ENCODE measurements around the gene CARD14.
"Not testable (repeated sequence)": the region's sequence is repeated elsewhere in the genome, so short reads cannot be mapped to it uniquely, and the experiment has no call there.

The CARD14 gene

DNA sequence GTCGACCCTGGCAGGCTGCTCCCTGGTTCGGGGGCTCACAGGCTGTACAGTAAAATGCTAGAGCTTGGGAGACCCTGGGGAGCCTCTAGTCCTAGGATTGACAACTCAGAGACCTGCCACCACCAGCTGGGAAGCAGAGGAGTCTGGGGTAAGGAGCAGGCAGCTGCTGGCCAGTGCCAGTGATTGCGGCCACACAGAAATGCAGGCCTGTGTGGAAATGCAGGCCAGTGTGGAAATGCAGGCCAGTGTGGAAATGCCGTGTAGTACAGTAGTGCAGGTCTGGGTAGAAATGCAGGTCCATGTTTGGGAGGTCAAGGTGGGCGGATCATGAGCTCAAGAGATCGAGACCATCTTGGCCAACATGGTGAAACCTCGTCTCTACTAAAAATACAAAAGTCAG is 26.8 kb downstream of the CARD14 start:
- TF ChIP-seq EZH2phosphoT487 (IDR thresholded peaks at IDR 0.05; ENCODE audit: low read length) (no peak), CTCF (IDR thresholded peaks at IDR 0.05; ENCODE audit: low read length) (no peak)
- no peaks in the 10 kb centered on the region for H3F3A ChIP-seq (ENCODE audit: insufficient read depth, low read length)

GRCh38 chr17:80198144-80198661 is 28.4 kb downstream of the CARD14 start:
- no peaks in the 10 kb centered on the region for H3K9me3 ChIP-seq (replicated peaks; ENCODE audit: insufficient read depth, low read length)
- no peaks in the 10 kb centered on the region for H3K9me2 ChIP-seq (replicated peaks; ENCODE audit: insufficient read depth, low read length)
- no peak overlapping the region for H3K9ac ChIP-seq (ENCODE audit: low read length)
- no peak overlapping the region for H2AFZ ChIP-seq (ENCODE audit: low read length)
- H3K4me1 ChIP-seq (ENCODE audit: low read length), result no peaks in the 10 kb centered on the region
- DNase-seq, result no peak
- no peak overlapping the region for H3K4me3 ChIP-seq (ENCODE audit: low read length)
- TF ChIP-seq CTCF (IDR thresholded peaks at IDR 0.05; ENCODE audit: low read length) (no peak), EZH2 (optimal IDR thresholded peaks at IDR 0.05; ENCODE audit: low read depth, low read length) (no peak), EZH2phosphoT487 (IDR thresholded peaks at IDR 0.05; ENCODE audit: low read length) (no peak)
- H3K27me3 ChIP-seq (replicated peaks; ENCODE audit: insufficient read depth, low read length), result peaks cover 20% of the 10 kb centered on the region
- H3K79me2 ChIP-seq (ENCODE audit: low read length), result no peaks in the 10 kb centered on the region
- no peaks in the 10 kb centered on the region for H4K20me1 ChIP-seq (ENCODE audit: insufficient read depth, low read length)
- H3F3A ChIP-seq (ENCODE audit: insufficient read depth, low read length), result no peaks in the 10 kb centered on the region
- no peaks in the 10 kb centered on the region for H3K36me3 ChIP-seq (replicated peaks; ENCODE audit: insufficient read depth, low read length)
- no peak overlapping the region for H3K27ac ChIP-seq (ENCODE audit: low read length)
- H3K4me2 ChIP-seq (ENCODE audit: low read depth, low read length), result no peak overlapping the region

More for the DNA sequence above, 26.8 kb downstream of the CARD14 start:
- Histone ChIP-seq H3K27ac (ENCODE audit: low read length) (no peak overlapping the region), H3K9me2 (replicated peaks; ENCODE audit: insufficient read depth, low read length) (no peaks in the 10 kb centered on the region), H3K27me3 (replicated peaks; ENCODE audit: insufficient read depth, low read length) (peaks cover 36% of the 10 kb centered on the region), H3K36me3 (replicated peaks; ENCODE audit: insufficient read depth, low read length) (no peaks in the 10 kb centered on the region), H2AFZ (ENCODE audit: low read length) (no peak overlapping the region), H3K9ac (ENCODE audit: low read length) (no peak overlapping the region), H3K79me2 (ENCODE audit: low read length) (no peaks in the 10 kb centered on the region), H3K4me2 (ENCODE audit: low read depth, low read length) (no peak overlapping the region), H4K20me1 (ENCODE audit: insufficient read depth, low read length) (no peaks in the 10 kb centered on the region), H3K4me3 (ENCODE audit: low read length) (no peak overlapping the region), H3K9me3 (replicated peaks; ENCODE audit: insufficient read depth, low read length) (no peaks in the 10 kb centered on the region), H3K4me1 (ENCODE audit: low read length) (no peaks in the 10 kb centered on the region)
- no peak for DNase-seq

GRCh38 chr17:80199295-80199694 is 29.5 kb downstream of the CARD14 start:
- DNase-seq; H3K9ac ChIP-seq (ENCODE audit: low read length); H3K4me1 ChIP-seq (ENCODE audit: low read length); H4K20me1 ChIP-seq (ENCODE audit: insufficient read depth, low read length); H3K9me3 ChIP-seq (replicated peaks; ENCODE audit: insufficient read depth, low read length); H2AFZ ChIP-seq (ENCODE audit: low read length); H3K4me3 ChIP-seq (ENCODE audit: low read length); H3F3A ChIP-seq (ENCODE audit: insufficient read depth, low read length); H3K36me3 ChIP-seq (replicated peaks; ENCODE audit: insufficient read depth, low read length); H3K4me2 ChIP-seq (ENCODE audit: low read depth, low read length); H3K27ac ChIP-seq (ENCODE audit: low read length); H3K9me2 ChIP-seq (replicated peaks; ENCODE audit: insufficient read depth, low read length); H3K79me2 ChIP-seq (ENCODE audit: low read length): not testable (repeated sequence)
- H3K27me3 ChIP-seq (replicated peaks; ENCODE audit: insufficient read depth, low read length), result peaks cover 10% of the 10 kb centered on the region

DNA sequence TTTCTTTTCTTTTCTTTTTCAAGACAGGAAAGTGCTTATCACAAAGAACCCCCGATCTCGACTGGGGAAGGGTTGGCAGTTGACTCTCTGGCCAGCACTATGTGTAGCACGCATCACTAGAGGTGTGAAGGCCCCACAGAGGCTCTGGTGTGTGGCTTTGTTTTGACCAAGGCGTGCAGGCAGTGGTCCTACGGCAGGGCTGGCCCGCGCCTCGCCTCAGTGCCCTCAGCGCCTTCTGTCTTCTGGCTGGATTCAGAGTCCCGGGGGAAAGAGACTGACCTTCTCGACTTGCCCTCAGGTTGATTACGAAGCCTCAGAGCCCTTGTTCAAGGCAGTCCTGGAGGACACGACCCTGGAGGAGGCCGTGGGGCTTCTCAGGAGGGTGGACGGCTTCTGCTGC is 31.6 kb downstream of the CARD14 start:
- Histone ChIP-seq H3K4me1 (ENCODE audit: low read length) (no peaks in the 10 kb centered on the region), H3K4me3 (ENCODE audit: low read length) (no peak overlapping the region), H3K79me2 (ENCODE audit: low read length) (no peaks in the 10 kb centered on the region), H2AFZ (ENCODE audit: low read length) (no peak overlapping the region), H3K27ac (ENCODE audit: low read length) (no peak overlapping the region), H3K27me3 (replicated peaks; ENCODE audit: insufficient read depth, low read length) (no peaks in the 10 kb centered on the region), H3K36me3 (replicated peaks; ENCODE audit: insufficient read depth, low read length) (no peaks in the 10 kb centered on the region), H3K4me2 (ENCODE audit: low read depth, low read length) (no peak overlapping the region), H3K9me3 (replicated peaks; ENCODE audit: insufficient read depth, low read length) (no peaks in the 10 kb centered on the region), H3F3A (ENCODE audit: insufficient read depth, low read length) (no peaks in the 10 kb centered on the region), H3K9ac (ENCODE audit: low read length) (no peak overlapping the region), H4K20me1 (ENCODE audit: insufficient read depth, low read length) (no peaks in the 10 kb centered on the region), H3K9me2 (replicated peaks; ENCODE audit: insufficient read depth, low read length) (no peaks in the 10 kb centered on the region)
- DNase-seq, result no peak
- TF ChIP-seq EZH2 (optimal IDR thresholded peaks at IDR 0.05; ENCODE audit: low read depth, low read length) (no peak), CTCF (IDR thresholded peaks at IDR 0.05; ENCODE audit: low read length) (no peak), EZH2phosphoT487 (IDR thresholded peaks at IDR 0.05; ENCODE audit: low read length) (no peak)

All from MM.1S (cell line).